Chondrocyte (in vitro differentiated cells): ENCODE measurements around the gene C3orf22. TPM values are rescaled to one million over a fixed set of nuclear protein-coding genes. Genes with fewer than 3 reads are reported as not detected.

Experiments
- DNase-seq: peaks from one replicate; pipeline ENCODE4 v3.0.0; 2021; ENCODE audit warnings: mixed read lengths, low spot score
- H3K27ac Mint-ChIP-seq: one replicate; pipeline ENCODE4 v1.8.0; 2021; ENCODE audit warnings: mild to moderate bottlenecking, moderate library complexity, mixed read lengths; ENCODE audit not compliant: unreplicated experiment
- H3K27me3 Mint-ChIP-seq: 2 replicates; pipeline ENCODE4 v1.8.0; 2021; ENCODE audit warnings: low read depth, mixed read lengths
- H3K36me3 Mint-ChIP-seq: 2 replicates; pipeline ENCODE4 v1.8.0; 2021; ENCODE audit warnings: low read depth, mixed read lengths
- H3K4me1 Mint-ChIP-seq: 2 replicates; pipeline ENCODE4 v1.8.0; 2021; ENCODE audit warnings: low read depth, mild to moderate bottlenecking, mixed read lengths
- H3K4me3 Mint-ChIP-seq: one replicate; pipeline ENCODE4 v1.8.0; 2021; ENCODE audit warnings: mild to moderate bottlenecking, moderate library complexity, mixed read lengths; ENCODE audit not compliant: unreplicated experiment
- H3K9me3 Mint-ChIP-seq: 2 replicates; pipeline ENCODE4 v1.8.0; 2021; ENCODE audit warnings: low read depth, mixed read lengths
- total RNA-seq: library from RNA; stranded (reverse); gene quantifications from 3 replicates; pipeline ENCODE4 v1.2.1, GENCODE V29; 2021
- TF ChIP-seq, protein P1 (sequence below): fragments of 200-600 bp; sonication (generic); IDR thresholded peaks from 2 replicates; pipeline ENCODE4 v1.5.0; 2021; ENCODE audit warnings: antibody characterized with exemption, mild to moderate bottlenecking, moderate library complexity

The C3orf22 gene
- total RNA-seq, 1 donor from 2014 or later, result not detected

DNA sequence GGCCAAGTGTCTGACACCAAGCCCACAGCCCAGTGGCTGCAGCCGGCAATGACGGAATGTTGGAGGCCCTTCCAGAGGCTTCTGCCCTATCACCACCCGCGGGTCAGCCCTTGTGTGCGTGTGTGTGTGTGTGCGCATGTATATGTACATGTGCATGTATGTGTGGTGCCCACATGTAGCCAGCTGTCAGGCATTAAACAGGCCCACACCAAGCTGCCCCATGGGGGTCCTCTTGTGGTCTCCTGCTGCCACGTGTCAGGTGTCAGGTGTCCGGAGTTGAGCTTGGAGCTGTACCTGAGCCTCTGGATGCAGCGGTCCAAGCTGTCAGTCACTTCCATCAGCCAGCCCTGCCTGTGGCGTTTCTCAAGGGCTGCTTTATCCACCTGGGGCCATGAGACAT lies 55.0 kb downstream of the C3orf22 start:
- TF ChIP-seq, protein P1, sequence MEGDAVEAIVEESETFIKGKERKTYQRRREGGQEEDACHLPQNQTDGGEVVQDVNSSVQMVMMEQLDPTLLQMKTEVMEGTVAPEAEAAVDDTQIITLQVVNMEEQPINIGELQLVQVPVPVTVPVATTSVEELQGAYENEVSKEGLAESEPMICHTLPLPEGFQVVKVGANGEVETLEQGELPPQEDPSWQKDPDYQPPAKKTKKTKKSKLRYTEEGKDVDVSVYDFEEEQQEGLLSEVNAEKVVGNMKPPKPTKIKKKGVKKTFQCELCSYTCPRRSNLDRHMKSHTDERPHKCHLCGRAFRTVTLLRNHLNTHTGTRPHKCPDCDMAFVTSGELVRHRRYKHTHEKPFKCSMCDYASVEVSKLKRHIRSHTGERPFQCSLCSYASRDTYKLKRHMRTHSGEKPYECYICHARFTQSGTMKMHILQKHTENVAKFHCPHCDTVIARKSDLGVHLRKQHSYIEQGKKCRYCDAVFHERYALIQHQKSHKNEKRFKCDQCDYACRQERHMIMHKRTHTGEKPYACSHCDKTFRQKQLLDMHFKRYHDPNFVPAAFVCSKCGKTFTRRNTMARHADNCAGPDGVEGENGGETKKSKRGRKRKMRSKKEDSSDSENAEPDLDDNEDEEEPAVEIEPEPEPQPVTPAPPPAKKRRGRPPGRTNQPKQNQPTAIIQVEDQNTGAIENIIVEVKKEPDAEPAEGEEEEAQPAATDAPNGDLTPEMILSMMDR, result no peak
- Mint-ChIP-seq H3K4me1 (no peaks in the 10 kb centered on the region), H3K36me3 (no peaks in the 10 kb centered on the region), H3K27ac (no peak overlapping the region), H3K4me3 (no peak overlapping the region), H3K27me3 (peaks cover 20% of the 10 kb centered on the region), H3K9me3 (no peaks in the 10 kb centered on the region)
- no peak for DNase-seq

DNA sequence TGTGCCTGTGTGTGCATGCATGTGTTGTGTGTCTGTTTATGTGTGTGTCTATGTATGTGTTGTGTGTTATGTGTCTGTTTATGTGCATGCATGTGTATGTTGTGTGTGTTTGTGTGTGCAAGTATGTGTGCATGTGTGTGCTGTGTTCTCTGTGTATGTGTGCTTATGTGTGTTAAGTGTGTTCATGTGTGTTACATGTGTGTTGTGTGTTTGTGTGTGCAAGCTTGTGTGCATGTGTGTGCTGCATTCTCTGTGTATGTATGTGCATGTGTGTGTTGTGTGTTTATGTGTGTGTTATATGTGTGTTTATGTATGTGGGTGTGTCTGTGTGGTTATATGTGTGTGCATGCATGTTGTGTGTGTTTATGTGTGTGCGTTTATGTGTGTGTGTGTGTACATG lies 56.1 kb downstream of the C3orf22 start:
- DNase-seq, result no peak
- TF ChIP-seq, protein P1, result no peak
- no peak overlapping the region for H3K27ac Mint-ChIP-seq
- peaks cover 20% of the 10 kb centered on the region for H3K27me3 Mint-ChIP-seq
- no peak overlapping the region for H3K4me3 Mint-ChIP-seq
- no peaks in the 10 kb centered on the region for H3K9me3 Mint-ChIP-seq
- H3K4me1 Mint-ChIP-seq, result no peaks in the 10 kb centered on the region
- H3K36me3 Mint-ChIP-seq, result no peaks in the 10 kb centered on the region

DNA sequence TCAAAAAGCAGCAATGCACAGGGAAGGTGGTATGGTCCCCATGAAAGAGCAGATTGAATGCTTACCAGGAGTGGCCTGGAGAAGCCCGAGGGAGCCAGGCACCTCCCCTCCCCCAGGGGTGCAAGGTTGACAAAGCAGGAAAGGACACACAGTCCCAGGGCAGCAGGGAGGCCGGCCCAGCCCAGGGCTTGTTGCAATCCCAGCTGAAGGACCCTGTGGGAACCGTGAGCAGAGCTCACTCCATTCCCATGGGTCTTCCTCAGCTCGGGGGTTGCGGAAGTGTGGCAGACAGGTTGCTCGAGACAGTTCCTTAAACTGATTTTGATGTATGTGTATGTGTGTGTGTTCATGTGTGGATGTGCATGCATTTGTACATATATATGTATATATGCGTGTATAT lies 57.0 kb downstream of the C3orf22 start:
- no peak overlapping the region for H3K27ac Mint-ChIP-seq
- TF ChIP-seq, protein P1, result no peak

DNA sequence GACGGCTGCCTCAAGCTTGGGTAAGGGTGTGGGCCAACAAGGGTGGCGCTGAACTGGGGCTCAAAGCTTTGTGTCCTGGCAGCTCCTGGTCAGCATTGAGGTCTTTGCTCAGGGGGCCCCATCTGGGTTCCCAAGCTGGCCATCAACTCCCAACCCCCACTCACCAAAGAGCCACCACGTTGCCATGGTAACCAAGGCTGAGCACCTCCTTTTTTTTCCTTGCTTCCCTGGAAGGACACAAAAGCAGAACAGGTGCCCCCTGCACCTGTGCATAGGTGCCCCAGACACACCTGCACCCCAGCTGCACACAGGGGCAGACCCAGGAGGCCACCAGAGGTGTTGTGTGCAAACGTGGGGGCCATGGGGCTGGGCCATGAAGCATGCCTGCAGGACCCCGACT lies 57.7 kb downstream of the C3orf22 start:
- Mint-ChIP-seq H3K27me3 (peaks cover 17% of the 10 kb centered on the region), H3K4me1 (no peaks in the 10 kb centered on the region)
- DNase-seq, result no peak

More for the DNA sequence above, 57.0 kb downstream of the C3orf22 start:
- no peak for DNase-seq
- peaks cover 20% of the 10 kb centered on the region for H3K27me3 Mint-ChIP-seq
- no peaks in the 10 kb centered on the region for H3K4me1 Mint-ChIP-seq
- no peaks in the 10 kb centered on the region for H3K36me3 Mint-ChIP-seq
- H3K4me3 Mint-ChIP-seq, result no peak overlapping the region
- no peaks in the 10 kb centered on the region for H3K9me3 Mint-ChIP-seq

DNA sequence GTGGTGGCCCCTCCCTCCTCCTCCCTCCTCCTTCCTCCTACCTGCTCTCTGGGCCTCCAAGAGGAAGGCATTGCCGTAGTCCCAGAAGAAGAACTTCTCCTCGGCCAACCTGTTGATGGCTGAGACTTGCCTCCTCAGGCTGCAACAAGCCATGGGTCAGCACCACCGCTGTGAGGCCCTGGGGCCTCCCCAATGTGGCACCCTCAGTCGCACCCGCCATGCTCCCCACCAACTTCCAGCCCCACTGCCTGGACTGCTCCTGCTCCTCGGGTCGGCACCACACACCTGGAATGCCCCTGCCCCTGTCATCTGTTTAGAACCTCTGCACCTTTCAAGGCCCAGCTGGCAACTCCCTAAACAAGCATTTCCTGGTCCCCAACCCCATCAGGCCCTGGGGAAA lies 58.7 kb downstream of the C3orf22 start:
- no peaks in the 10 kb centered on the region for H3K4me1 Mint-ChIP-seq
- H3K4me3 Mint-ChIP-seq, result no peak overlapping the region
- DNase-seq, result no peak
- H3K9me3 Mint-ChIP-seq, result no peaks in the 10 kb centered on the region
- TF ChIP-seq, protein P1, result no peak
- peaks cover 13% of the 10 kb centered on the region for H3K27me3 Mint-ChIP-seq
- H3K36me3 Mint-ChIP-seq, result no peaks in the 10 kb centered on the region
- H3K27ac Mint-ChIP-seq, result no peak overlapping the region

More for the DNA sequence above, 57.7 kb downstream of the C3orf22 start:
- H3K36me3 Mint-ChIP-seq, result no peaks in the 10 kb centered on the region
- TF ChIP-seq, protein P1, result no peak
- H3K4me3 Mint-ChIP-seq, result no peak overlapping the region
- no peak overlapping the region for H3K27ac Mint-ChIP-seq
- no peaks in the 10 kb centered on the region for H3K9me3 Mint-ChIP-seq

Other genes with a start within 250 kb of the C3orf22 start
- gene KLF15, start 201.5 kb downstream of the C3orf22 start, total RNA-seq, result 0.41 to 1.8 TPM (median 1.3 TPM) in 3 replicates
- gene CFAP100, start 164.0 kb downstream of the C3orf22 start, total RNA-seq, result not detected in 3 replicates
- gene ZXDC, start 83.0 kb downstream of the C3orf22 start, total RNA-seq, result 26.3 to 29.7 TPM (median 26.6 TPM) in 3 replicates
- gene UROC1, start 41.2 kb downstream of the C3orf22 start, total RNA-seq, result 0.15 TPM in 1 of 3 replicates, not detected in the others
- gene CHST13, start 34.8 kb downstream of the C3orf22 start, total RNA-seq, result not detected in 3 replicates
- 11.3 to 15.1 TPM (median 14.2 TPM) in 3 replicates for gene TXNRD3, start 96.2 kb upstream of the C3orf22 start, total RNA-seq
- 15.2 to 17.1 TPM (median 15.3 TPM) in 3 replicates for gene CHCHD6, start 145.3 kb upstream of the C3orf22 start, total RNA-seq